Measurements from ENCODE around the gene MAP2K1. TPM values are rescaled to one million over a fixed set of nuclear protein-coding genes. Genes with fewer than 3 reads are reported as not detected.
"Not testable (repeated sequence)": the region's sequence is repeated elsewhere in the genome, so short reads cannot be mapped to it uniquely, and the experiment has no call there.

Gene MAP2K1
- total RNA-seq, result 38.7 TPM
- long read RNA-seq, transcript MAP2K1-201 (11 exons, 3,410 nt), result major isoform, 51 of 59 reads
- long read RNA-seq, partial matches to known transcripts, result 3 of 59 reads
- long read RNA-seq, other reads (novel, unspliced or antisense), result 5 of 59 reads

GRCh38 chr15:66386204-66387123, at the start of gene MAP2K1:
Gene MAP2K1 (plus strand): TSS chr15:66386912. CDS start chr15:66387348, 436 bp downstream.
- intact Hi-C loops (cut with DNase I), result loop anchor here (1.0 to 10.0 kb wide), 2 partner anchors 92 to 111 kb away; partner anchors contain the start of genes DIS3L and SNAPC5
- peak; percentile 100 for DNase-seq (ENCODE audit: low spot score)

- intact Hi-C loops (cut with DNase I); DNase-seq (ENCODE audit: low spot score): not testable (repeated sequence)
These were observed 38.2 kb upstream of the MAP2K1 start for GRCh38 chr15:66348530-66348929.

- intact Hi-C loops (cut with DNase I), result no loop called here
- no peak for DNase-seq (ENCODE audit: low spot score)
These were observed 30.7 kb upstream of the MAP2K1 start for GRCh38 chr15:66356077-66356358.

GRCh38 chr15:66356359-66357236, 30.1 kb upstream of the MAP2K1 start, which contains the start of gene TIPIN:
Gene TIPIN (minus strand): TSS chr15:66356685. CDS start chr15:66352947, 3,738 bp downstream.
- DNase-seq (ENCODE audit: low spot score), result peak; percentile 96
- intact Hi-C loops (cut with DNase I), result no loop called here

- intact Hi-C loops (cut with DNase I), result no loop called here
These were observed 27.0 kb upstream of the MAP2K1 start for GRCh38 chr15:66359740-66360139.

GRCh38 chr15:66361745-66362460, 24.8 kb upstream of the MAP2K1 start:
- intact Hi-C loops (cut with DNase I); DNase-seq (ENCODE audit: low spot score): not testable (repeated sequence)

More at GRCh38 chr15:66359740-66360139, 27.0 kb upstream of the MAP2K1 start:
- no peak for DNase-seq (ENCODE audit: low spot score)

- DNase-seq (ENCODE audit: low spot score), result no peak
- intact Hi-C loops (cut with DNase I), result no loop called here
These were observed 23.9 kb upstream of the MAP2K1 start for GRCh38 chr15:66362776-66363175.

- intact Hi-C loops (cut with DNase I), result no loop called here
- DNase-seq (ENCODE audit: low spot score), result no peak
These were observed 21.7 kb upstream of the MAP2K1 start for GRCh38 chr15:66364944-66365528.

- no peak for DNase-seq (ENCODE audit: low spot score)
- intact Hi-C loops (cut with DNase I), result no loop called here
These were observed 16.7 kb upstream of the MAP2K1 start for GRCh38 chr15:66369773-66370651.

GRCh38 chr15:66374179-66374578, 12.5 kb upstream of the MAP2K1 start:
- no peak for DNase-seq (ENCODE audit: low spot score)
- intact Hi-C loops (cut with DNase I), result no loop called here

- DNase-seq (ENCODE audit: low spot score), result no peak
- intact Hi-C loops (cut with DNase I), result no loop called here
These were observed 7.8 kb upstream of the MAP2K1 start for GRCh38 chr15:66378814-66379430.

- intact Hi-C loops (cut with DNase I), result loop anchor here (10.0 kb wide), 1 partner anchor 87 kb away; the partner anchor contains the start of gene DIS3L
- not testable (repeated sequence) for DNase-seq (ENCODE audit: low spot score)
These were observed 5.3 kb upstream of the MAP2K1 start for GRCh38 chr15:66381376-66381775.

- intact Hi-C loops (cut with DNase I), result loop anchor here (10.0 kb wide), 1 partner anchor 93 kb away; the partner anchor contains the start of gene DIS3L
- peak; percentile 82 for DNase-seq (ENCODE audit: low spot score)
These were observed 691 bp downstream of the MAP2K1 start for GRCh38 chr15:66387163-66388042.

- no peak for DNase-seq (ENCODE audit: low spot score)
These were observed 1.3 kb downstream of the MAP2K1 start for GRCh38 chr15:66388043-66388363.

GRCh38 chr15:66388576-66388975, 1.9 kb downstream of the MAP2K1 start:
- no peak for DNase-seq (ENCODE audit: low spot score)

More at GRCh38 chr15:66388043-66388363, 1.3 kb downstream of the MAP2K1 start:
- intact Hi-C loops (cut with DNase I), result loop anchor here (10.0 kb wide), 1 partner anchor 93 kb away; the partner anchor contains the start of gene DIS3L

GRCh38 chr15:66389098-66389858, 2.6 kb downstream of the MAP2K1 start:
- intact Hi-C loops (cut with DNase I), result loop anchor here (10.0 kb wide), 1 partner anchor 94 kb away; the partner anchor contains the start of gene DIS3L
- no peak for DNase-seq (ENCODE audit: low spot score)

More at GRCh38 chr15:66388576-66388975, 1.9 kb downstream of the MAP2K1 start:
- intact Hi-C loops (cut with DNase I), result loop anchor here (10.0 kb wide), 1 partner anchor 94 kb away; the partner anchor contains the start of gene DIS3L

All from cardiac septum (tissue), 1 donor.